ENCODE measurements around the gene EPN1. TPM values are rescaled to one million over a fixed set of nuclear protein-coding genes. Genes with fewer than 3 reads are reported as not detected.

The EPN1 gene
- polyA plus RNA-seq, 1 of the 3 experiments (the other 2 are of a cell fraction), result 134 TPM

DNA sequence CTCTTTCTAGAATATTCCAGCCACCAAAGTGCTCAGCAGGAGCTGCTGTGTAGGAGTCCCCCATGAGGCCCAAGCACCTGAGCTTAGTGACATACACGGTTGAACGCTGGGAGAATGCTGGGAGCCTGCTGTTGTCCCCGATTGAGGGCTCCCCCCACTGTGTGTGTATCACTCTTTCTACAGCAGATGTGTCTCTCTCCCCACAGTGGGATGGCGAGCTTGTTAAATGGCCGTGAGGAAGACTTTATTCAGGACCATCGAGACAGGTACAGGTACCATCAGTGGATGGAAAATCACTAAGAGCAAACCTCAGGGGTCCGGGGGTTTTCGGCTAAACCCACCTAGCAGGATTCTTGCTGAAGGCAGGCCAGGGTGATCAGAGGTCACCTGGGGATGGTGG is 22.7 kb downstream of the EPN1 start:
- H3K4me2 ChIP-seq, result no peak overlapping the region
- no peaks in the 10 kb centered on the region for H4K20me1 ChIP-seq (ENCODE audit: insufficient read depth)
- no peaks in the 10 kb centered on the region for H3K79me2 ChIP-seq (ENCODE audit: insufficient read depth)
- H3K27ac ChIP-seq (ENCODE audit: low read depth in 2 of 2, low read length in 1 of 2), result no peak overlapping the region
- DNase-seq, result no peak
- peaks cover 0 to 52% of the 10 kb centered on the region in 2 experiments for H3K36me3 ChIP-seq (replicated peaks in 1 of 2; ENCODE audit: control insufficient read depth in 1 of 2, insufficient read depth in 2 of 2, low read length in 1 of 2)
- CTCF ChIA-PET, result no interaction called here
- no peak overlapping the region for H3K9ac ChIP-seq
- 92% methylated on average over 8 of the region's 8 CpGs for WGBS (ENCODE audit: low lambda C conversion rate)
- no peaks in the 10 kb centered on the region for H3K9me3 ChIP-seq
- H2AFZ ChIP-seq (ENCODE audit: low read depth), result no peak overlapping the region
- no peaks in the 10 kb centered on the region; a peak in 1 of 4 replicates for H3K4me1 ChIP-seq (ENCODE audit: control insufficient read depth in 1 of 2, insufficient read depth in 2 of 2, low read depth in 1 of 2, low read length in 1 of 2)
- H3K27me3 ChIP-seq (ENCODE audit: insufficient read depth), result no peaks in the 10 kb centered on the region
- POLR2A ChIA-PET, result no interaction called here
- no peak overlapping the region for H3K4me3 ChIP-seq (ENCODE audit: low read depth in 2 of 2, low read length in 1 of 2)
- TF ChIP-seq ELF1 (IDR thresholded peaks at IDR 0.05), result no peak
- TF ChIP-seq EZH2phosphoT487 (IDR thresholded peaks at IDR 0.05; ENCODE audit: borderline replicate concordance, low read depth), result no peak
- TF ChIP-seq RXRA (IDR thresholded peaks at IDR 0.05; ENCODE audit: borderline replicate concordance, low read depth), result no peak
- TF ChIP-seq RAD21 (IDR thresholded peaks at IDR 0.05; ENCODE audit: low read length), result no peak
- no peak for TF ChIP-seq GATA2 (CRISPR knock-in tag; IDR thresholded peaks at IDR 0.05)
- no peak for TF ChIP-seq MEF2A (IDR thresholded peaks at IDR 0.05; ENCODE audit: borderline replicate concordance, low read depth)
- TF ChIP-seq REST (IDR thresholded peaks at IDR 0.05; ENCODE audit: low read depth, low read length), result no peak
- no peak for TF ChIP-seq POLR2AphosphoS5 (IDR thresholded peaks at IDR 0.05; ENCODE audit: low read depth, low read length)
- no peak for TF ChIP-seq TEAD4 (IDR thresholded peaks at IDR 0.05; ENCODE audit: borderline replicate concordance, insufficient read depth)
- TF ChIP-seq FOSL2 (IDR thresholded peaks at IDR 0.05; ENCODE audit: borderline replicate concordance, low read depth), result no peak
- no peak for TF ChIP-seq FOXJ3 (CRISPR knock-in tag; IDR thresholded peaks at IDR 0.05)
- TF ChIP-seq MXI1 (IDR thresholded peaks at IDR 0.05; ENCODE audit: low read depth, low read length), result no peak
- H3K9me2 ChIP-seq, result no peaks in the 10 kb centered on the region
- H3F3A ChIP-seq (replicated peaks; ENCODE audit: insufficient read depth), result no peaks in the 10 kb centered on the region

GRCh38 chr19:55698256-55698655 is 23.2 kb downstream of the EPN1 start:
- Histone ChIP-seq H3K9ac (no peak overlapping the region), H2AFZ (ENCODE audit: low read depth) (no peak overlapping the region), H3K36me3 (replicated peaks in 1 of 2; ENCODE audit: control insufficient read depth in 1 of 2, insufficient read depth in 2 of 2, low read length in 1 of 2) (peaks cover 0 to 47% of the 10 kb centered on the region in 2 experiments), H4K20me1 (ENCODE audit: insufficient read depth) (no peaks in the 10 kb centered on the region), H3K4me2 (no peak overlapping the region), H3K4me3 (ENCODE audit: low read depth in 2 of 2, low read length in 1 of 2) (no peak overlapping the region), H3K27me3 (ENCODE audit: insufficient read depth) (no peaks in the 10 kb centered on the region), H3K79me2 (ENCODE audit: insufficient read depth) (no peaks in the 10 kb centered on the region), H3K27ac (ENCODE audit: low read depth in 2 of 2, low read length in 1 of 2) (no peak overlapping the region), H3K9me2 (no peaks in the 10 kb centered on the region), H3K9me3 (no peaks in the 10 kb centered on the region), H3K4me1 (ENCODE audit: control insufficient read depth in 1 of 2, insufficient read depth in 2 of 2, low read depth in 1 of 2, low read length in 1 of 2) (no peaks in the 10 kb centered on the region; a peak in 1 of 4 replicates), H3F3A (replicated peaks; ENCODE audit: insufficient read depth) (no peaks in the 10 kb centered on the region)
- CTCF ChIA-PET, result no interaction called here
- 98% methylated on average over 11 of the region's 17 CpGs for WGBS (ENCODE audit: low lambda C conversion rate)
- POLR2A ChIA-PET, result no interaction called here
- no peak for DNase-seq
- TF ChIP-seq NRF1 (IDR thresholded peaks at IDR 0.05; ENCODE audit: low read depth, low read length) (no peak), FOXJ3 (CRISPR knock-in tag; IDR thresholded peaks at IDR 0.05) (no peak), REST (IDR thresholded peaks at IDR 0.05; ENCODE audit: low read depth, low read length) (no peak), RAD21 (IDR thresholded peaks at IDR 0.05; ENCODE audit: low read length) (no peak), FOXM1 (IDR thresholded peaks at IDR 0.05; ENCODE audit: low read depth) (no peak), NFIC (IDR thresholded peaks at IDR 0.05; ENCODE audit: borderline replicate concordance) (no peak), USF1 (IDR thresholded peaks at IDR 0.05; ENCODE audit: borderline replicate concordance, low read depth) (no peak), MAX (IDR thresholded peaks at IDR 0.05; ENCODE audit: low read depth) (no peak), RCOR1 (IDR thresholded peaks at IDR 0.05; ENCODE audit: low read length) (no peak), RXRA (IDR thresholded peaks at IDR 0.05; ENCODE audit: borderline replicate concordance, low read depth) (no peak), PBX3 (IDR thresholded peaks at IDR 0.05) (no peak), TEAD4 (IDR thresholded peaks at IDR 0.05; ENCODE audit: borderline replicate concordance, insufficient read depth) (no peak), ELF1 (IDR thresholded peaks at IDR 0.05) (no peak), JUND (IDR thresholded peaks at IDR 0.05) (no peak)

Data from SK-N-SH (cell line).